ENCODE measurements around the gene LDLRAD4.
"Not testable (repeated sequence)": the region's sequence is repeated elsewhere in the genome, so short reads cannot be mapped to it uniquely, and the experiment has no call there.

The LDLRAD4 gene

DNA sequence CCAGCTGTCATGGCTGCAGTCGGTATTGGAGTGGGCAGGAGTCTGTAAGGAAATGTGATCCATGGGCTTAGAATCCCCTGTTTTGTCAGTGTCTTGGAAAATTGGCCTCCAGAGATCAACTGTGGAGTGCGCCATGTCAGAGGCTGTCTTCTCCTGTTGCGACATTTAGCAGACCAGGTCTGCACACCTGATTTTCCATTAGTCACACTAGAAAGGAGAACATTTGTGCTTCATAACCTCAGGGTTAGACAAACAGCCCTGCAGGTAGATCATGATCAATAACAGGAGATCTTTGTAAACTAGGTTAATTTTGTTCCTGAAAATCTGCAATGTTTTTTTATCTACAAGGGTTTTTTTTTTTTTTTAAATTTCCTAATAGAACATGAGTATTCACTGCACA, 28.0 kb downstream of the LDLRAD4 start:
- no peak for DNase-seq (ENCODE audit: low read depth)

DNA sequence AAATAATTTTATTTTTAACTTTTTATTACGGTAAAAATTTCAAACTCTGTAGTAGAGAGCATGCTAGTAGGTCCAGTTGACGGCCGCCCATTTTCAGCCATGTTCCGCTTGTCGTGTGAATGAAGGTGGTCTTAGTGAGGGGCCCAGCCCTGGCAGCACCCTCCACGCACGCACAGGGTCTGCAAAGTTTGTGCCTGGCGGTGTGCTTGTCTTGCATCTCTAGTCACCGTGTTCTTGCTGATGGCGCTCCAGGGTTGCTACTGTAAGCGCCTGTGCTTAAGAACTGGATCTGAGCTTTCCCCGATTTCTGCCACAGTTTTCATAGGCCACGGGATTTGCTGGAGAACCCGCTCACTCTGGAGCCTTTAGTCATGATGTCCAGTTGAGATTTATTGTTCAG, 28.9 kb downstream of the LDLRAD4 start:
- no peak for DNase-seq (ENCODE audit: low read depth)

DNA sequence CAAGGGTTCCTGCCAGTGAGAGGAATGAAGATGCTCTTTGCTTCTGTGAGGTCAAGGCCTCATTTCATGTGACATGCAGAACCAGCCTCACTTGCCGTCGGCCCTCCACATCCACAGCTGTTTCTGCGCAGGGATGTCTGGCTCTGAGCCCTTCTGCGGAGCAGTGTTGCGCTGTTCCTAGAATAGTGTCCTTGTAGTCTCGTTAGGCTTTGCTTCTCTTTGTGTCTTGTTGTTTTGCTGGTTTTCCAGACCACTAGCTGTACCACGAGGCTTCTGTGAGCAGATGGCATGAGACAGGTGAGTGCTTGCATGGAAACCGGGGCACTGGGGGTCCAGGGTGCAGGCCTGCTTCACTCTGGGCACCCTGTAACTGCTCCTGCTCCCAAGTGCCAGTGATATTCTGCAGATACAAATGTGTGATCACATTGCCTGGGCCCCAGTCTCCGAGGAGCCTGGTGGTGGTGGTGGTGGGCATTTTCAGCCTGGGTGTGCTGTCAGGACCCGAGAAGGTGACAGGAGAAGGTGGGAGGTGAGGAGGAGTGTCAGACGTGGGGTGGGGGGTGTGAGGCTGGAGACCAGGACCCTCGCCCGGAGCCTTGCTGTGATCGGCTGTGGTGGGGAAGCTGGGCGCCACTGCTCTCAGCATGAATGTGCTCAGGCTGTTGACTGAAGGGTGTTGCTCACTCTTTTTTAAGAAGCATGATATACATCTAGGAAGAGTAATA, 34.3 kb downstream of the LDLRAD4 start:
- DNase-seq (ENCODE audit: low read depth), result no peak

DNA sequence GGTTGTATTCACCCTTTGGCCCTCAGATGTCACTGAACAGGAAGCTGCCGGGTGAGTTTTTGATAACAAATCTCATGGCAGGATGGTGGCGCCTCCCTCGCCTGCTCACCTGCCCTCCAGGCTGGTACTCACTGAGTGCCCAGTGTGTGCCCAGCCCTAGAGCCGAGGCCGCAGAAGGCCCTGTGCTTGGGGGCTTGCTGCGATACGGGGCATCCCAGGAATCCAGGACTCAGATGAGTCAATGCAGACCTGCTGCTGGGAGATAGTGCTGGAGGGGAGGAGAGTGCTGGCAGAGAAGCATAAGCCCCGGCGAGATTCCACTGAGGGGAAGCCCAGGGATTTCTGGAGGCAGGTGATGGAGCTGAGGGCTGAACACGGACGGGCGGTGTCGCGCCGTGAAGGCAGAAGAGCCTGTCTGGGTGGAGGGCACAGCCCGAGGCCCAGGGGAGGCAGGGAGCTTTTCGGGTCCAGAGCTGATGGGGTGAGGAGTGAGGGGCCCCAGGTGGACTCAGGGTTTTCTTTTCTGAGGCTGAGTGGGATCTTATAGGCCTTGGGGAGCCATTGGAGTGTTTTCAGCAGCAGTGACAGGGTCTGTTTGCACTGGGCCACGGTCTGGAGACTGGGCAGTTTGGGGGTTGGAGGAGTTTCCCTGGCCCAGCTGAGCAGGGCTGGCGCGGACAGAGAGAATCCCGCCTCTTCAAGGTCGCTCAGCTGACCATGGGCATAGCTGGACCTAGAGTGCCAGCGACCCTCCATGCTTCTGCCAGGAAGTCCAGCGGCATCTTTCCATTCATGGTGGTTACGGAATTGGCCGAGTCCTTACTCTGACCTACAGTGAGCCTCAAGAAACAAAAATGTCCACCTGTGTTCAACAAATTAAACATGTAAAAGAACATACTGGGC, 35.5 kb downstream of the LDLRAD4 start:
- DNase-seq (ENCODE audit: low read depth), result no peak

DNA sequence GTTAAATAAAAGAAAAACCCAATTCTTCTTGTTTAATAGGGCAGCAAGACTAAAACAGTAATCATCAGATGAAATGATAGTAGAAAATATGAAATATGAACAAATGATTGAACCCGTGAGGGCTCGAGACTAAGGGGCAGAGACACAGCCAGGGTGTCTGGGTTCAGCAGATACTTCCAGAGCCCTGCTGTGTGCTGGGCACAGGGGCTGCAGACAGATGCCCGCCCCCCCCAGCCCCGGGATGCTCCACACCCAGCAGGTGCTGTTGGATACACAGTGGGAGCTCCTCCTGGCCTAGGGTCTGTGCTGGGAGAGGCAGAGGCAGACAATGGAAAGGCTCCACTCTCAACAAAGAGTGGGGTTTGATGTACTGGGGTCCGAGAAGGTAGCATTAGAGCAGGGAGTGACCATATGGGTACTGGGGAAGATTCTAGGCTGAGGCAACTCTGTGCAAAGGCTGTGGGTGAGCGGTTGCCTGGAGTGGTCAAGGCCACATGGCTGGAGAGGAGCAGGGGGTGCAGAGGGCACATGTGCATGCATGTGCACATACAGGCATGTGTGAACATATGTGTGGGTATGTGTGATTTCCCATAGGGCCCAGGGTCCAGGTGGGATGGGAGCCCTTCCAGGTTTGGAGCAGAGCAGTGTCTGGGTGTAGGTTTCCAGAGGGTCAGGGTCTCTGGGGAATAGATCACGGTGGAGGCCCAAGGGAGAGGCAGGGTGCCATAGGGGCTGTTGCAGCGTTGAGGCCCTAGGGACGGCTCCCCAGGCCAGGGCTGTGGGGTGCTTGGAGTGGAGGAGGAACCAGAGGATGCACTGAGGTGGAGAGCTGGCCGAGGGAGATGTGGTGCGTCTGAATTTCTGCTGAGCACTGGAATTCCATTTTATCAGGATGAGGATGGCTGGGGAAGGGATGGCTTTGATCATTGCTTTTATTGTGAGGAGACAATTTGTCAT, 36.7 kb downstream of the LDLRAD4 start:
- DNase-seq (ENCODE audit: low read depth), result no peak

DNA sequence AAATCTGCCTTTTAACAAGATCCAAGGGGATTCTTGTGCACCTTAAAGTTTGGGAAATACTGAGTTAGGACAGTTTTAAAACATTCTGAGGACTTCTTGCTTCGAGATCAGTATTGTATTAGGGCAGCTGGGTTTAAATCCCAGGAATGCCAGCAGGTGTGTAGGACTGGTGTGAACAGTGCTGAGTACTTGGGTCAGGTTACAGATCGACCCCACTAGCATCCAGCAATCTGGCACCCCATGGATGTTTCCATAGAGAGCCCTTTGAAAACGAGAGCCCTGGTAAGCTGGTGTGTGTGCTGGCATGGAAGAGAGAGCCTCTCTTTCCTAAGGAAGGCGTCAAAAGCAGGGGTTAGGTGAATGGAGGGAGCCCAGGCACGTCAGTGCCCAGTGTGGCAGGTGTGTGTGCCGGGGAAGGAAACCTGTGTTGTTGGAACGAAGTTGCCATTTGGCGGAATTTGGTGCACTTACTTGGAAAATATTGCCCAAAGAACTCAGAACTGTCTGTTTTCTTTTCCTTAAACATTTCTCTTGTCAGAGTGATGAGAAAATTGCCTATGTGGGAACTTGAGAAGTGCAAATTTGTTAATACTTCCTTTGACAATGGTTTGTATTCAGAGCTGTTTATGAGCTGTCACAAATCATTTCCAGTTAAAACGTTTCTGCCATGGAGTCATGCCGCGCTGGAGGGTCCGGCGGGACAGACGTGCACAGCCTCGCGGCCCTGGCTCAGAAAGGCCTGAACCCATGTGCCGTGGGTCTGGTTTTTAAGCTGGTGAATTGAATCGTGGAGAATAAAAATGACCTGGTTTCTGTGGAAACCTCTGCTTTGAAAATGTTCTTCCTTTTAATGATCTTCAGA, 38.1 kb downstream of the LDLRAD4 start:
- DNase-seq (ENCODE audit: low read depth), result no peak

DNA sequence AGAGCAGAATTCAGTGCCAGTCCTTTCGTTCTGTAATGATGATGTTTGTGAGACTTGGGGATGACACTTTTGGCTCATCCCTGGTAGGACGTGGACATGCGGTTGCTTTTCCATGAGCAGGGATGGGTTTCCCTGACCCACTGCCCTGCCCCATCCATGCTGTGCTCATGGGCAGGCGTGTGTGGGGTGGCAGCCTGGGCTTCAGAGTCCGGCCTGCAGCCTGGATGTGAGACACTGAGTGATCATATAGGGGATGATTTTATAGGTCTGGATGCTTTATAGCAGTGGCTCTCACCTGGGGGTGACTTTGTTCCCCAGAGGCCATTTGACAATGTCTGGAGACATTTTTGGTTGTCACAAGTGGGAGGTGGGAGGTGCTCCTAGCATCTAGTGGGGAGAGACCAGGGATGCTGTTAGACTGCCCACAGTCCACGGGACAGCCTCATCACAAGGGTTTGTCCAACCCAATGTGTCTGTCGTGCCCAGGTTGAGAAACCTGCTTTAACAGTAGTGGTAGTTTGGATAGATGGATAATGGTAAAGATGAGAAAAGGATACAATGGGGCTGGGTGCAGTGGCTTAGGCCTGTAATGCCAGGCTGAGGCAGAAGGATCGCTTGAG, 38.9 kb downstream of the LDLRAD4 start:
- DNase-seq (ENCODE audit: low read depth), result no peak

DNA sequence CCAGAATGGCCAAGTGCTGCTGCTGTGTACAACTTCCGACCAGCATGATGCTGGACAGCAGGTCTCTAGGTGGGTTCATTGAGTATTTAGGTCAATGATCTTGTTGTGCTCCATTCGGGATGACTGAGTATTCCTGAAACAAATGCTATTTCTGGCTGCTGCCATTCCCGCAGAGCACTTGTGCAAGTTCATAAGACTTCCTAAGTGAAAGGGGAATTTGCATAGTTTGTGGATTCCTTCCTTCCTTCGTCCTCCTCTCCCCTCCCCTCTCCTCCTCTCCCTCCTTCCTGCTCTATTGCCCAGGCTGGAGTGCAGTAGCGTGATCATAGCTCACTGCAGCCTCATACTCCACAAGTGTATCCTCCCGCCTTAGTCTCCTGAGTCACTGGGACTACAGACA, 40.4 kb downstream of the LDLRAD4 start:
- DNase-seq (ENCODE audit: low read depth), result no peak

DNA sequence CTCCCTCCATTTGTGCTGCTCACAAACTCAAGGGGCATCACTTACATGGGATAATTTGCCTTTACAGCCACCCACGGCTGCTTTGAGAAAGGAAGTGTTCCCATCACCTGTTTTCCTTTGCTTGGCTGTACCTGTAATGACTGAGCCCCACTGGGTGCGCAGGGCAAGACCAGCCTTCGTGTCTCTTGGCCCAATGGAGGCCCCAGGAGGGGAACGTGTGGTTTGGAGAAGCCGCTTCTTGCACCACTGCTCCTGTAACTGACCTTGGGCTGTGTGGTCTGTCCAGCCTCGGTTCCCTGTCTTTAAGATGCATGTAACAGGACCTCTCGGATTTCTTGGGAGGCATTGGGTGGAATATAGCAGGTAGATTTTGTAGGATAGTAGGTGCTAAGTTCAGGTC, 41.1 kb downstream of the LDLRAD4 start:
- no peak for DNase-seq (ENCODE audit: low read depth)

DNA sequence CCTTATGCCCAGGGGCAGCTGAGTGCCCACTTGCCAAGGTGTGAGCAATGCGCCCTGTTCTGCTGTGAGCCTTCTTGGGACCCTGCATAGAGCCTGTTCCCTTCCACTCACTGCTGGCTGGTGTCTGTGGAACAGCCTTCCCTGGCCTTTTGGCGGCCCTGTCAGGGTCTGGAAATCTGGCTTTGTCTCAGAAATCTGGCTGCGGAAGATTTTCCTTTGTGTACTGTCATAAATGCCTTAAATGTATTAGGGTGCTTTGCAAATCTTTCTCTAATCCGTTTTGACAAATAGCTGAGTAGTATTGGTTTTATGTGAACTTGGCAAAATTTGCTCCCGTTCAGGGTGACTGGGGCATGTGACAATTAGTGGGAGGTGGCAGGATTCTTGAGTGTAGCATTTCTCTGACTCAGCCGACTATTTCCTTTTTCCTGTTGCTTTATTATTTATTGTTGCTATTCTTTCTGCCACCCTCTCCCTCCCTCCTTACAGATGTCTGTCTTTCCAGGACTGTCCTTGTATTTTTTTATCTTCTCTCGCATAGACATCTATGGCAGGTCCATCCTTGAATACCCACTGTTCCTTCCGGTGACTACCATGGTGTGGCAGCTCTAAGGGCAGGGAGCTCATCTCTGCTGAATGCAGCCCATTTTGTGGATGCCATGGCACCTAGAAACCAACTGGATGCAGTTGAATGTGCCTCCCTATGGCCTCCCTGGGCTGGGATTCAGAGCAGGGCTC, 41.8 kb downstream of the LDLRAD4 start:
- DNase-seq (ENCODE audit: low read depth), result no peak

DNA sequence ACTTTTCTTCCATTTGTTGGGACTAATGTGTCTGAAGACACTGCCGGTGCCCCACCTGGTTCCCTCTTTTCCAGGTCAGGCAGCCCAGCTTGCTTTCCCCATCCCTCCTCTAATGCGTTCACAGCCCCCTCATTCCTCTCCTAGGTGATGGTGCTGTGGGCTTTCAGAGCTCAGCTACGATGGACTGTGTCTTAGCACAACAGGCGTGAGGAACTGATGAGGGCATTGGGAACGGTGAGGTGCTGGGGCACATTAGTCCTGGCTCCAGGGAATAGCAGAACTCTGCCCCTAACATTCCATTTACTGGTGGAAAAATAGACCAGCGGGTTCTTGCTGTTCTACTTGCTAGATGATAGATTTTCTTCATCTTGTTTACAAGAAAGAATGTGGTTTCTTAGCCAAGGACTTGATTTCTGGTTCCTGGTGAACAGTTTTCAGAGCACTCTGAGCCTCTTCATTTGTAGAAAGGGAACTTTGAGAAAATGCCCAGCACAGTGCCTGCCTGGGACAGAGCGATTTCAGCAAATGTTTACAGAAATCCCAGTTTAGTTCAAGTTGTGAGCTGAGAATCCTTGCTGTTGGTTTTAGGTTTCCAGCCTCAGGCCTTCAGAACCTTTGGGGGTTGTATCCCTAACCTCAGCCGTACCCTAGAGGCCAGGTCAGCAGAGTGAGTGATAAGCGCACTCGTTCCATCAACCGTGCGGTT, 42.5 kb downstream of the LDLRAD4 start:
- DNase-seq (ENCODE audit: low read depth), result no peak

DNA sequence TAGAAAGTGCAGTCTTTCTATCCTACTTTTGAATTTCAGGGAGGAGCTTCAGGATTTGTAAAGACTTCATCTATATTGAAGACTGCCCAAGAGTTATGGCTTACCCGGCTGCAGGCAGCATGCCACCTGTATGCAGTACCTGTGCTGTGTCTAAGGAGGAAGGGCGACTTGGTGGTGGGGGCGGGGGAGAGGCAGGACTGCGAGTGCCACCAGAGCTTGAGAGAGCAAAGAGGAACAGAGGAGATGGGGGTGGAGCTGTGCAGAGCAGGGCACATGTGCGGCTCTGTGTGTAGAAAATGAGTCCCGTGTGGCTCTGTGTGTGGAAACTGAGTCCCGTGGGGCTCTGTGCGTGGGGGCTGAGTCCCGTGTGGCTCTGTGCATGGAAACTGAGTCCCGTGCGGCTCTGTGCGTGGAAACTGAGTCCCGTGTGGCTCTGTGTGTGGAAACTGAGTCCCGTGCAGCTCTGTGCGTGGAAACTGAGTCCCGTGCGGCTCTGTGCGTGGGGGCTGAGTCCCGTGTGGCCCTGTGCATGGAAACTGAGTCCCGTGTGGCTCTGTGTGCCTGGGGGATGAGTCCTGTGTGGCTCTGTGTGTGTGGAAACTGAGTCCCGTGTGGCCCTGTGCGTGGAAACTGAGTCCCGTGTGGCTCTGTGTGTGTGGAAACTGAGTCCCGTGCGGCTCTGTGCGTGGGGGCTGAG, 43.2 kb downstream of the LDLRAD4 start:
- no peak for DNase-seq (ENCODE audit: low read depth)

DNA sequence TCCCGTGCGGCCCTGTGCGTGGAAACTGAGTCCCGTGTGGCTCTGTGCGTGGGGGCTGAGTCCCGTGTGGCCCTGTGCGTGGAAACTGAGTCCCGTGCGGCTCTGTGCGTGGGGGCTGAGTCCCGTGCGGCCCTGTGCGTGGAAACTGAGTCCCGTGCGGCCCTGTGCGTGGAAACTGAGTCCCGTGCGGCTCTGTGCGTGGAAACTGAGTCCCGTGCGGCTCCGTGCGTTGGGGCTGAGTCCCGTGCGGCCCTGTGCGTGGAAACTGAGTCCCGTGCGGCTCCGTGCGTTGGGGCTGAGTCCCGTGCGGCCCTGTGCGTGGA, 43.8 kb downstream of the LDLRAD4 start:
- not testable (repeated sequence) for DNase-seq (ENCODE audit: low read depth)

DNA sequence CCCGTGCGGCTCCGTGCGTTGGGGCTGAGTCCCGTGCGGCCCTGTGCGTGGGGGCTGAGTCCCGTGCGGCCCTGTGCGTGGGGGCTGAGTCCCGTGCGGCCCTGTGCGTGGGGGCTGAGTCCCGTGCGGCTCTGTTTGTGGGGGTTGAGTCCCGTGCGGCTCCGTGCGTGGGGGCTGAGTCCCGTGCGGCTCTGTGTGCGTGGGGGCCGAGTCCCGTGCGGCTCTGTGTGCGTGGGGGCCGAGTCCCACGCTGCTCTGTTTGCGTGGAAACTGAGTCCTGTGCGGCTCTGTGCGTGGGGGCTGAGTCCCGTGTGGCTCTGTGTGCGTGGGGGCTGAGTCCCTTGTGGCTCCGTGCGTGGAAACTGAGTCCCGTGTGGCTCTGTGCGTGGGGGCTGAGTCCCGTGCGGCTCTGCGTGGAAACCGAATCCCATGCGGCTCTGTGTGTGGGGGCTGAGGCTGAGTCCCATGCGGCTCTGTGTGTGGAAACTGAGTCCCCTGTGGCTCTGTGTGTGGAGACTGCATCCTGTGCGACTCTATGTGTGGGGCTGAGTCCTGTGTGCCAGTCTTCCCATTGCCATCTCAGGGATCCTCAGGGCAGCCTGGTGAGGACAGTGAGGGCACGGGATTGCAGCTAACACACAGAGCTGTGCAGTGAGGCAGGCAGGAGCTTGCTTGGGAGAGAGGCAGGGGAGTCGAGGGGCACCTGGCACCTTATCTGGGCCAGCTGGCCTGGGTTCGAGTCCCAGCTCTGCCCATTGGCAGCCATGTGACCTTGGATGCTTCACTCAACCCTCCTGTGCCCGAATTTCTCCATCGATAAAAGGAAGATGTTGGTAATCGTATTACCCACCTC, 44.5 kb downstream of the LDLRAD4 start:
- no peak for DNase-seq (ENCODE audit: low read depth)

DNA sequence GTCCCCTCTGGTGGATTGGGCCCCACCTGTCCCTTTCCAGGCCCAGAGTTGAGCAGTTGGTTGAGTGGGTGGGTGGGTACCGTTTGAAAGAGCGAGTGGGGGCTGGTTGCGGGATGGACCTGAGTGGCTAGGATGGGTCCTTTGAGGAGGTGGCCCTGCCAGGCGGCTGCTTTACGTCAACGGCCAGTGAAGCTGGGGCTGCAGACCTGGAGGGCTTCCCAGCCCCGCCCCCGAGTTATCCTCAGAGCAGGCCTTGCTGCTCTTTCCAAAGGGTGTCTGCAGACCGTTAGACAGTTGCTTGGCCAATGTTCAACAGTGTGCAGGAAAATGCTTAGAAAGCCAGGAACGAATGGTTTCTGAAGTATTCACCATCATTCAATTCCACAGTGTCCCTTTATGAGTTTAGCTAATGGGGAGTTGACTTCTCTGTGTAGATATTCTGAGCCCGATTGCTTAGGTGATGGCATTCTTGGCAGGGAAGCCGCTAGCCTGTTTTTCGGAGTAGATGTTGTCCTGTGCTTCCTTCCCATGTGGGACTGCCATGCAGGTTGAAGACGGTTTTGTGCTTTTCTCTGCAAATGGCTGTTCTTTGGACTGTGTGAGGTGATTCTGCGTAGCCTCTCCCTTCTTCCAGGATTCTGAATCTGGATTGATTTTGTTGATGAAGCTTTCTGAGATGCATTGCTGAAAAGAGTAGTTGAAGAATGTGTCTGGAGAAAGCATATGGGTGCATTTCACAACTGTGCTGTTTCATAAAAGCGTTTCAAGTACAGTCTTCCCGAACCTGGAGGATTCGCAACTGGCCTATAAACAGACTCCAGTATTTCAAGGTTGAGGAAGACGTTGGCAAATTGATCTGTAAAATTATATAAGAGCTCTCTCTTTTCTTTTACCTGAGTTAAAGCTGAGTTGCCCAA, 45.8 kb downstream of the LDLRAD4 start:
- no peak for DNase-seq (ENCODE audit: low read depth)

DNA sequence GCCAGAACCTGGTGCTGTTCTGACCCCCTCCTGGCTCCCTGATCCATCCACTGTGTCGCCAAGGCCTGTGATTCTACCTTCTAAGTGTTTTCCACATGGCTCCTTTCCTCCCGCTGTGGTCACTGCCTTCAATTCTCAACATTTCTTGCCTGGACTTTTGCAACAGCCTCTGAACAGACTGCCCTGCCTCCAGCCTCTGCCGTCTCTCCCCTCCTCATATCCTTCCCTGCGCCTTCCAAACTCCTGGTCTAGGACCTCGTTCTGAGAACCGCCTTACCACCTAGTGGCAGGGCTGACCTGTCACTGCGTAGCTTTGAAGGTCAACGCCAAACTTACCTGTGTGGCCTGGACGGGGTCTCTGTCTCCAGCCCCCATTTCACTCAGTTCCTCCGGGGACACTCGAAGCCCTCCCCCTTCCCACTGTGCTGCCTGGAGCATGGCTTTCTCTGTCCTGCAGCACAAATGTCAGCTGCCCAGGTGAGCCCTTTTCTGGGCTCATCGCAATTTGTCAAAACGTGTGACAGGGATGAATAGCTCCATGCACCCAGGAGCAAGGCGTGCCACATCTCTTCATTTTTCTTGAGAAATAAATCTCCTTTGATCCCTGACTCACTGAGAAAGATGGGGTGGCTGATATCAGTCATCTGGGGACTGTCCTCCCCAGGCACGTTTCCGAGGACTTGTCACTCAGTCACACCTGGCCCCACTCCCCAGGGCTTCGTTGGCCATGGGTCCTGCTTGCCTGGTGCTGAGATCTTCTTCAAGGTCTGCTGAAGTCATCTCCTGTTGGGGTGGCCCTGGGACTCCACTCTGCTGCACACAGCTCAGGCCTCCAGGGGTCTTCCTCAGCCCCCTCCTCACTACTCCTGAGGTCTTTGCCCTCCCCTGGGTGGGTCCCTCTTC, 46.7 kb downstream of the LDLRAD4 start:
- DNase-seq (ENCODE audit: low read depth), result peak; percentile 72

Measured in activated T-cell treated with anti-CD3 and anti-CD28 coated beads for 48 hours (primary cell).